ENCODE data around the gene FZD4. TPM values are rescaled to one million over a fixed set of nuclear protein-coding genes. Genes with fewer than 3 reads are reported as not detected.
"Not testable (repeated sequence)": the region's sequence is repeated elsewhere in the genome, so short reads cannot be mapped to it uniquely, and the experiment has no call there.

The FZD4 gene
- total RNA-seq, 2 donors from 2014 or later: 4.3 to 6.7 TPM

DNA sequence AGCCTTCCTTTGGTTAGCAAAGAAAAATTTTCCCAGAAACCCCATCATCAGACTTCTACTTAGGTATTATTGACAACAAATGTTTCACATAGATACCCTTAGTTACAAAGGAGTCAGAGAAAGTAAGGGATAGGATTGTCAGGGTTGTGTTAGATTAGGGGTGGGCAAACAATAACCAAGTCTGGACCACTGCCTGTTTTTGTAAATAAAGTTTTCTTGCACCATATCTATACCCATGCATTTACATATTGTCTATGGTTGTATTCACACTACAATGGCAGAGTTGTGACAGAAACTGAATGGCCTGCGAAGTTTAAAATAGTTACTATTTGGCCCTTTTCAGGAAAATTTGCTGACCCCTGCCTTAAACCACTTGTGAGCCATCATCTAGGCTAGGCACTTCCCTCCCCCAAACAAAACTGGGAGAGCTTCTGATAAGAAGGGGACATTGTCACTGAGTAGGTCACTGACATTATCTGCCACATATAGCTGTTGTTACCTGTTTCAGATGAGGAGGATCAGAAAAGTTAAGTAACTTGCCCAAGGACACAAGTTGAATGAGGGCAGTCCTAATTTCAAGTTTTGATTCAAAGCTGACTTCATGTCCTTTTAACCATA is 41.9 kb upstream of the FZD4 start:
- TF ChIP-seq, protein P1, sequence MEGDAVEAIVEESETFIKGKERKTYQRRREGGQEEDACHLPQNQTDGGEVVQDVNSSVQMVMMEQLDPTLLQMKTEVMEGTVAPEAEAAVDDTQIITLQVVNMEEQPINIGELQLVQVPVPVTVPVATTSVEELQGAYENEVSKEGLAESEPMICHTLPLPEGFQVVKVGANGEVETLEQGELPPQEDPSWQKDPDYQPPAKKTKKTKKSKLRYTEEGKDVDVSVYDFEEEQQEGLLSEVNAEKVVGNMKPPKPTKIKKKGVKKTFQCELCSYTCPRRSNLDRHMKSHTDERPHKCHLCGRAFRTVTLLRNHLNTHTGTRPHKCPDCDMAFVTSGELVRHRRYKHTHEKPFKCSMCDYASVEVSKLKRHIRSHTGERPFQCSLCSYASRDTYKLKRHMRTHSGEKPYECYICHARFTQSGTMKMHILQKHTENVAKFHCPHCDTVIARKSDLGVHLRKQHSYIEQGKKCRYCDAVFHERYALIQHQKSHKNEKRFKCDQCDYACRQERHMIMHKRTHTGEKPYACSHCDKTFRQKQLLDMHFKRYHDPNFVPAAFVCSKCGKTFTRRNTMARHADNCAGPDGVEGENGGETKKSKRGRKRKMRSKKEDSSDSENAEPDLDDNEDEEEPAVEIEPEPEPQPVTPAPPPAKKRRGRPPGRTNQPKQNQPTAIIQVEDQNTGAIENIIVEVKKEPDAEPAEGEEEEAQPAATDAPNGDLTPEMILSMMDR (IDR thresholded peaks at IDR 0.05): no peak
- Histone ChIP-seq H3K36me3 (no peaks in the 10 kb centered on the region), H3K27me3 (no peaks in the 10 kb centered on the region), H3K27ac (no peak overlapping the region), H3K9me3 (no peaks in the 10 kb centered on the region), H3K4me1 (no peaks in the 10 kb centered on the region), H3K4me3 (no peak overlapping the region), H3K9ac (ENCODE audit: low read depth in 2 of 2, low read length in 2 of 2) (no peak overlapping the region)
- no peak for DNase-seq
- intact Hi-C loops (cut with DNase I): no loop called here

DNA sequence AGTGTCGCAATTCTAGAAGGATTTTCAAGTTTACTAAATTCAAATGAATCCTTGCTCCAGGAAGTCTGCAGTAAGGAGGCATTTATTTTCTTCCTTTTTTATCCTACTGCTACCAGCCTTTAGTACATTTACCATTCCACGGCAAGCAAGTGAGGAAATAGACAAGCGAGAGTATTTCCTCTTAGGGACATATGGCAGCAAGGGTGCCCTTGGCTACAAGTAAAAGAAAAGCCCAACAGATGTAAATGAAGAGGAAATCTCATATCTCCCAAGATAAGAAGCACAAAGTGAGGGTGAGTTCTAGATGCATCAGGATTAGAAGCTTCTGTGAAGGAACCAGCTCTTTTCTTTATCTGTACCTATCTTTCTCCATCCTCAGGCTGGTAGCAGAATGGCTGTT is 37.8 kb upstream of the FZD4 start:
- Histone ChIP-seq H3K36me3 (no peaks in the 10 kb centered on the region), H3K4me3 (no peak overlapping the region), H3K27me3 (no peaks in the 10 kb centered on the region), H3K9me3 (no peaks in the 10 kb centered on the region), H3K9ac (ENCODE audit: low read depth in 2 of 2, low read length in 2 of 2) (no peak overlapping the region), H3K27ac (no peak overlapping the region), H3K4me1 (no peaks in the 10 kb centered on the region)
- DNase-seq: no peak
- intact Hi-C loops (cut with DNase I): no loop called here
- TF ChIP-seq, protein P1 (IDR thresholded peaks at IDR 0.05): no peak

DNA sequence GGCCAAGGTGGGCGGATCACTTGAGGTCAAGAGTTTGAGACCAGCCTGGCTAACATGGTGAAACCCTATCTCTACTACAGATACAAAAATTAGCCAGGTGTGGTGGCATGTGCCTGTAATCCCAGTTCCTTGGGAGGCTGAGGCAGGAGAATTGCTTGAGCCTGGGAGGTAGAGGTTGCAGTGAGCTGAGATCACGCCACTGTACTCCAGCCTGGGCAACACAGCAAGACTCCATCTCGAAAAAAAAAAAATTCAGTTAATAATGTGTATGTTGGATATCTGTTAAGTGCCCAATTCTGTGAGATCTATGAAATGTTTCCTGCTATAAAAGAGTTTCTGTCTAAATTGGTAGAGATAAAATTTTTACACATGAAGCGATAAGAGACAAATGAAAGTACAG is 37.1 kb upstream of the FZD4 start:
- H3K4me3 ChIP-seq; H3K9me3 ChIP-seq; H3K36me3 ChIP-seq; H3K9ac ChIP-seq (ENCODE audit: low read depth in 2 of 2, low read length in 2 of 2); DNase-seq; intact Hi-C loops (cut with DNase I); H3K4me1 ChIP-seq; H3K27me3 ChIP-seq; H3K27ac ChIP-seq: not testable (repeated sequence)

DNA sequence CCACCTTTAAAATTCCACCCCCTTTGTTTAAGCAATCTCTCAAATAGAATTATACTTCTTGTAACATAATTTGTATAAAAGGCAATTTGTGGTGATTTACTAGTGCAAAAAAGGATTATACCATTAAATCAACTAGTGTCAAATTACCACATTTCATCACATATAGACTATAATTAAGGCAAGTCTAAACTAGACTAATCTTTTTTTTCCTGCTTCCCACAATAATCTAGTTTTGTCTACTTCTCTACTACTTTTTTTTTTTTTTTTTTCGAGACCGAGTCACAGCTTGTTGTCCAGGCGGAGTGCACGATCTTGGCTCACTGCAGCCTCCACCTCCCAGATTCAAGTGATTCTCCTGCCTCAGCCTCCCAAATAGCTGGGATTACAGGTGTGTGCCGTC is 36.1 kb upstream of the FZD4 start:
- intact Hi-C loops (cut with DNase I): no loop called here
- TF ChIP-seq, protein P1 (IDR thresholded peaks at IDR 0.05): no peak
- Histone ChIP-seq H3K27ac (no peak overlapping the region), H3K36me3 (no peaks in the 10 kb centered on the region), H3K9ac (ENCODE audit: low read depth in 2 of 2, low read length in 2 of 2) (no peak overlapping the region), H3K4me1 (no peaks in the 10 kb centered on the region), H3K9me3 (no peaks in the 10 kb centered on the region), H3K4me3 (no peak overlapping the region), H3K27me3 (no peaks in the 10 kb centered on the region)
- DNase-seq: no peak

DNA sequence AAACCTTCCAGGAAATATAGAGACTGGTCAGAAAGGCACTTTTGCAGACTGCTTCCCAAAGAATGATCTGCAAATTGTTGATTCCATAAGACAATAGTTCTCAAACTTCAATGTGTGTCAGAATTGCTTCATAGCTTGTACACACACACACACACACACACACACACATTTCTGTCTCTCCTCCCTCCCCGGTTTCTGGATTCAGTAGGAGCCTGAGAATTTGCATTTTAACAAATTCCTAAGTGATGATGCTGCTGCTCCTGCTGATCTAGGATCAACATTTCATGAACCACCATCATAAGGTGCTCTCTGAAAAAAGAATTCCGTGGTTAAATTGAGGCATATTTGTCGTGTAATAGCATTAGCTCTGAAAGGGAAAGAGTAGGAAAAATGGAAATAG is 35.3 kb upstream of the FZD4 start:
- H3K27ac ChIP-seq: no peak overlapping the region
- no peaks in the 10 kb centered on the region for H3K27me3 ChIP-seq
- DNase-seq: no peak
- TF ChIP-seq, protein P1 (IDR thresholded peaks at IDR 0.05): no peak
- H3K4me1 ChIP-seq: no peaks in the 10 kb centered on the region
- no peaks in the 10 kb centered on the region for H3K36me3 ChIP-seq
- H3K9ac ChIP-seq (ENCODE audit: low read depth in 2 of 2, low read length in 2 of 2): no peak overlapping the region
- intact Hi-C loops (cut with DNase I): no loop called here
- no peak overlapping the region for H3K4me3 ChIP-seq
- H3K9me3 ChIP-seq: no peaks in the 10 kb centered on the region

DNA sequence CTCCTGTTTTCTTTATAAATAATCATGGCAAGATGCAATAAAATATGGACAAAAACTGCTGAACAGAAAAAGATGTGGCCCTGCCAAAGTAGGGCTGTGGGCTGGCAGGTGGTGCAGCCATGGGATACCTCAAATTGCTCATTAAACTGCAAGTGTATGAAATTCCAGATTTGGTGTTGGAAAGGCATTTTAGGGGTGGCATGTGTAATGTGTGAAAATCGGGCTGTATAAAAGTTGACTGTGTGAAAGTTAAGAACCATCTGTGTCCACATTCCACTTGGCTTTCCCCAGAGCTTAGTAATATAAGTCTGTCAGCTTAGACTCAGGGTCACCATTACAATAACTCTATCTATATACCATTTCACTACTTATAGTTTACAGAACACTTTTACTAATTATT is 34.8 kb upstream of the FZD4 start:
- no peaks in the 10 kb centered on the region for H3K9me3 ChIP-seq
- no peak overlapping the region for H3K27ac ChIP-seq
- intact Hi-C loops (cut with DNase I): no loop called here
- no peak overlapping the region for H3K4me3 ChIP-seq
- no peaks in the 10 kb centered on the region for H3K4me1 ChIP-seq
- H3K9ac ChIP-seq (ENCODE audit: low read depth in 2 of 2, low read length in 2 of 2): no peak overlapping the region
- no peaks in the 10 kb centered on the region for H3K27me3 ChIP-seq
- H3K36me3 ChIP-seq: no peaks in the 10 kb centered on the region
- TF ChIP-seq, protein P1 (IDR thresholded peaks at IDR 0.05): no peak
- no peak for DNase-seq

Measured in colonic mucosa (tissue), 4 donors.